DOHH2 (cell line): ENCODE results near the gene HOXC6.

Experiments
- H3F3A ChIP-seq: fragments of 200-600 bp; sonication (generic), shearing (Covaris generic); 2 replicates; pipeline ENCODE4 v1.6.0; 2016; ENCODE audit warnings: antibody characterized with exemption, mild to moderate bottlenecking; ENCODE audit not compliant: control insufficient read depth, insufficient read depth
- H3K27ac ChIP-seq: fragments of 200-600 bp; sonication (generic); 2 replicates; pipeline ENCODE4 v1.5.1; 2014; ENCODE audit warnings: low read depth, mild to moderate bottlenecking, low read length, moderate library complexity
- H3K27me3 ChIP-seq: fragments of 200-600 bp; sonication (generic); 2 replicates; pipeline ENCODE4 v1.6.1; 2014; ENCODE audit warnings: mild to moderate bottlenecking, low read length, mixed read lengths; ENCODE audit not compliant: control insufficient read depth
- H3K36me3 ChIP-seq: fragments of 200-600 bp; sonication (generic); 2 replicates; pipeline ENCODE4 v1.6.1; 2014; ENCODE audit warnings: mild to moderate bottlenecking, low read length, moderate library complexity, mixed read lengths; ENCODE audit not compliant: control insufficient read depth
- H3K4me1 ChIP-seq: fragments of 200-600 bp; sonication (generic); 2 replicates; pipeline ENCODE4 v1.6.1; 2014; ENCODE audit warnings: mild to moderate bottlenecking, low read length, mixed read lengths; ENCODE audit not compliant: control insufficient read depth
- H3K4me2 ChIP-seq: fragments of 200-600 bp; sonication (generic); 2 replicates; pipeline ENCODE4 v1.6.0; 2014; ENCODE audit warnings: mild to moderate bottlenecking, low read length, moderate library complexity
- H3K4me3 ChIP-seq: fragments of 200-600 bp; sonication (generic); 2 replicates; pipeline ENCODE4 v1.5.1; 2014; ENCODE audit warnings: mild to moderate bottlenecking, low read length, mixed read lengths
- H3K79me2 ChIP-seq: fragments of 200-600 bp; sonication (generic); 2 replicates; pipeline ENCODE4 v1.6.1; 2014; ENCODE audit warnings: mild to moderate bottlenecking, low read length, mixed read lengths; ENCODE audit not compliant: control insufficient read depth
- H3K9me2 ChIP-seq: fragments of 200-600 bp; sonication (generic); replicated peaks from 2 replicates; pipeline ENCODE4 v1.6.1; 2014; ENCODE audit warnings: mild to moderate bottlenecking, low read length, mixed read lengths; ENCODE audit not compliant: control insufficient read depth
- H3K9me3 ChIP-seq: fragments of 200-600 bp; sonication (generic); 2 replicates; pipeline ENCODE4 v1.6.1; 2014; ENCODE audit warnings: antibody characterized with exemption, low read length, mixed read lengths; ENCODE audit not compliant: control insufficient read depth, insufficient read depth
- H4K20me1 ChIP-seq: fragments of 200-600 bp; sonication (generic); 2 replicates; pipeline ENCODE4 v1.6.0; 2014; ENCODE audit warnings: low read depth, mild to moderate bottlenecking, antibody characterized with exemption, low read length, moderate library complexity; ENCODE audit not compliant: control insufficient read depth, insufficient read depth
- CTCF ChIP-seq: fragments of 200-600 bp; sonication (generic); IDR thresholded peaks from one replicate; pipeline ENCODE4 v1.5.1; 2014; ENCODE audit warnings: antibody characterized with exemption, mild to moderate bottlenecking, low read depth, low read length; ENCODE audit not compliant: poor library complexity, severe bottlenecking
- EZH2phosphoT487 ChIP-seq: fragments of 200-600 bp; sonication (generic); IDR thresholded peaks from 2 replicates; pipeline ENCODE4 v1.6.1; 2017; ENCODE audit warnings: borderline replicate concordance, mild to moderate bottlenecking, antibody characterized with exemption, low read length, moderate library complexity, mixed read lengths

The HOXC6 gene

GRCh38 chr12:53985692-53985993 lies 42.6 kb upstream of the HOXC6 start:
- Histone ChIP-seq H3F3A (peaks cover 8% of the 10 kb centered on the region; the same call in 1 of the 2 replicates), H3K9me2 (no peaks in the 10 kb centered on the region), H3K36me3 (no peaks in the 10 kb centered on the region), H3K27ac (no peak overlapping the region), H3K79me2 (no peaks in the 10 kb centered on the region), H3K27me3 (peaks cover 79% of the 10 kb centered on the region), H3K4me3 (no peak overlapping the region), H3K4me2 (no peak overlapping the region), H3K9me3 (no peaks in the 10 kb centered on the region), H3K4me1 (peaks cover 55% of the 10 kb centered on the region), H4K20me1 (peaks cover 6% of the 10 kb centered on the region; the same call in 1 of the 2 replicates)
- TF ChIP-seq CTCF: no peak
- no peak for TF ChIP-seq EZH2phosphoT487

GRCh38 chr12:53985994-53986685 lies 42.1 kb upstream of the HOXC6 start:
- Histone ChIP-seq H3K9me2 (no peaks in the 10 kb centered on the region), H3K27ac (no peak overlapping the region), H3K36me3 (no peaks in the 10 kb centered on the region), H3K4me2 (no peak overlapping the region), H3K9me3 (no peaks in the 10 kb centered on the region), H3F3A (peaks cover 5% of the 10 kb centered on the region; the same call in 1 of the 2 replicates), H3K4me1 (peaks cover 55% of the 10 kb centered on the region), H3K27me3 (peaks cover 84% of the 10 kb centered on the region), H4K20me1 (peaks cover 6% of the 10 kb centered on the region; the same call in 1 of the 2 replicates), H3K79me2 (no peaks in the 10 kb centered on the region), H3K4me3 (no peak overlapping the region)
- no peak for TF ChIP-seq CTCF
- peak; percentile 85 for TF ChIP-seq EZH2phosphoT487

- no peaks in the 10 kb centered on the region for H3K9me2 ChIP-seq
- no peaks in the 10 kb centered on the region for H3K9me3 ChIP-seq
- no peak overlapping the region for H3K4me3 ChIP-seq
- H3K4me2 ChIP-seq: no peak overlapping the region
- no peaks in the 10 kb centered on the region for H3K36me3 ChIP-seq
- no peak overlapping the region for H3K27ac ChIP-seq
- H3K79me2 ChIP-seq: no peaks in the 10 kb centered on the region
- peaks cover 89% of the 10 kb centered on the region for H3K27me3 ChIP-seq
- peaks cover 55% of the 10 kb centered on the region for H3K4me1 ChIP-seq
- TF ChIP-seq CTCF (no peak), EZH2phosphoT487 (no peak)
- 0 out of 2 replicates have a peak, but pooled peaks cover 2% of the 10 kb centered on the region for H3F3A ChIP-seq
- H4K20me1 ChIP-seq: peaks cover 6% of the 10 kb centered on the region; the same call in 1 of the 2 replicates
Measured at GRCh38 chr12:53986686-53987483, 41.4 kb upstream of the HOXC6 start.
